Thyroid gland (tissue), 4 donors: Measurements from ENCODE around the gene GPC1.

Source experiments
- POLR2A ChIP-seq, 2 donors: fragments of 450-650 bp; IDR thresholded peaks; one replicate each; pipeline ENCODE4 v1.6.1; 2017; ENCODE audit warnings: antibody characterized with exemption in 2 of 2, mild to moderate bottlenecking in 2 of 2, moderate library complexity in 1 of 2
- TF ChIP-seq, protein P1 (sequence below), 6 experiments: fragments of 200-600 bp in 3 of 6; fragments of 450-650 bp in 3 of 6; sonication (generic) in 3 of 6; IDR thresholded peaks; one replicate each; pipeline ENCODE4 v1.5.1; 2016 to 2019; ENCODE audit warnings: antibody characterized with exemption in 6 of 6, mild to moderate bottlenecking in 2 of 6, inconsistent platforms in 1 of 6, moderate library complexity in 1 of 6

GRCh38 chr2:240443891-240444301 lies 8.4 kb downstream of the GPC1 start:
- TF ChIP-seq, protein P1, sequence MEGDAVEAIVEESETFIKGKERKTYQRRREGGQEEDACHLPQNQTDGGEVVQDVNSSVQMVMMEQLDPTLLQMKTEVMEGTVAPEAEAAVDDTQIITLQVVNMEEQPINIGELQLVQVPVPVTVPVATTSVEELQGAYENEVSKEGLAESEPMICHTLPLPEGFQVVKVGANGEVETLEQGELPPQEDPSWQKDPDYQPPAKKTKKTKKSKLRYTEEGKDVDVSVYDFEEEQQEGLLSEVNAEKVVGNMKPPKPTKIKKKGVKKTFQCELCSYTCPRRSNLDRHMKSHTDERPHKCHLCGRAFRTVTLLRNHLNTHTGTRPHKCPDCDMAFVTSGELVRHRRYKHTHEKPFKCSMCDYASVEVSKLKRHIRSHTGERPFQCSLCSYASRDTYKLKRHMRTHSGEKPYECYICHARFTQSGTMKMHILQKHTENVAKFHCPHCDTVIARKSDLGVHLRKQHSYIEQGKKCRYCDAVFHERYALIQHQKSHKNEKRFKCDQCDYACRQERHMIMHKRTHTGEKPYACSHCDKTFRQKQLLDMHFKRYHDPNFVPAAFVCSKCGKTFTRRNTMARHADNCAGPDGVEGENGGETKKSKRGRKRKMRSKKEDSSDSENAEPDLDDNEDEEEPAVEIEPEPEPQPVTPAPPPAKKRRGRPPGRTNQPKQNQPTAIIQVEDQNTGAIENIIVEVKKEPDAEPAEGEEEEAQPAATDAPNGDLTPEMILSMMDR (IDR thresholded peaks at IDR 0.05) = no peak
- no peak for TF ChIP-seq POLR2A (IDR thresholded peaks at IDR 0.05)
